RCC 7860 (cell line): ENCODE results near the gene HEY2.
"Not testable (repeated sequence)": the region's sequence is repeated elsewhere in the genome, so short reads cannot be mapped to it uniquely, and the experiment has no call there.

Source experiments
- DNase-seq: peaks from one replicate; pipeline ENCODE4 v3.0.0-alpha.2; 2015; ENCODE audit warnings: low spot score
- FAIRE-seq: peaks from 2 replicates; lab custom pipeline; 2012; peaks lifted over from hg19 to GRCh38; lab: Jason Lieb, UNC

HEY2 gene

GRCh38 chr6:125749173-125749864, at the start of gene HEY2:
HEY2 (plus strand) TSS chr6:125749632; CDS start chr6:125749777, 145 bp downstream.
- DNase-seq (peak; percentile 63), FAIRE-seq (no peak)

GRCh38 chr6:125700581-125701353, 48.7 kb upstream of the HEY2 start:
- FAIRE-seq (no peak), DNase-seq (no peak)

GRCh38 chr6:125701354-125701668, 48.1 kb upstream of the HEY2 start:
- no peak for DNase-seq
- FAIRE-seq, result no peak

- DNase-seq, FAIRE-seq: not testable (repeated sequence)
These were observed 45.5 kb upstream of the HEY2 start for GRCh38 chr6:125703882-125704281.

- FAIRE-seq (no peak), DNase-seq (no peak)
These were observed 41.7 kb upstream of the HEY2 start for GRCh38 chr6:125707615-125708243.

- no peak for DNase-seq
- no peak for FAIRE-seq
These were observed 38.3 kb upstream of the HEY2 start for GRCh38 chr6:125711013-125711675.

- FAIRE-seq (no peak), DNase-seq (no peak)
These were observed 34.9 kb upstream of the HEY2 start for GRCh38 chr6:125714441-125715090.

GRCh38 chr6:125717120-125717731, 32.2 kb upstream of the HEY2 start:
- peak; percentile 32 for FAIRE-seq
- DNase-seq, result peak; percentile 7

- FAIRE-seq, result no peak
- no peak for DNase-seq
These were observed 31.3 kb upstream of the HEY2 start for GRCh38 chr6:125718109-125718508.

- no peak for FAIRE-seq
These were observed 26.5 kb upstream of the HEY2 start for GRCh38 chr6:125722886-125723285.

GRCh38 chr6:125727216-125727615, 22.2 kb upstream of the HEY2 start:
- FAIRE-seq (no peak), DNase-seq (no peak)

More at GRCh38 chr6:125722886-125723285, 26.5 kb upstream of the HEY2 start:
- no peak for DNase-seq

- peak; percentile 5 for DNase-seq
- no peak for FAIRE-seq
These were observed 20.7 kb upstream of the HEY2 start for GRCh38 chr6:125728739-125729138.

GRCh38 chr6:125729983-125730382, 19.4 kb upstream of the HEY2 start:
- DNase-seq (no peak), FAIRE-seq (no peak)

- no peak for FAIRE-seq
- DNase-seq, result no peak
These were observed 17.0 kb upstream of the HEY2 start for GRCh38 chr6:125732398-125732797.

- DNase-seq, result no peak
- FAIRE-seq, result no peak
These were observed 15.7 kb upstream of the HEY2 start for GRCh38 chr6:125733516-125734300.

GRCh38 chr6:125738276-125738675, 11.2 kb upstream of the HEY2 start:
- no peak for DNase-seq
- FAIRE-seq, result no peak

GRCh38 chr6:125739364-125739763, 10.1 kb upstream of the HEY2 start:
- no peak for FAIRE-seq
- DNase-seq, result no peak

GRCh38 chr6:125741336-125741735, 8.1 kb upstream of the HEY2 start:
- DNase-seq, result no peak
- FAIRE-seq, result no peak

- FAIRE-seq, result no peak
These were observed 7.4 kb upstream of the HEY2 start for GRCh38 chr6:125742024-125742423.

More at GRCh38 chr6:125742024-125742423, 7.4 kb upstream of the HEY2 start:
- DNase-seq, result no peak
